ENCODE results near the gene NKG7.
A peak's percentile ranks its signal among the peaks of the same experiment; 100 is the strongest.

The NKG7 gene

GRCh38 chr19:51365211-51365964 lies 7.1 kb downstream of the NKG7 start:
- peak in 1 of 2 experiments; percentile 28 for DNase-seq (ENCODE audit: low read depth in 1 of 2, low spot score in 1 of 2)
- TF ChIP-seq JUND (IDR thresholded peaks at IDR 0.05; ENCODE audit: low read depth), result no peak
- in situ Hi-C loops (cut with HindIII; ENCODE audit: low pct_unique_long_range_greater_than_20kb, low sequenced_read_pairs), result no loop called here

GRCh38 chr19:51364200-51365106 lies 8.0 kb downstream of the NKG7 start:
- no peak for DNase-seq (ENCODE audit: low read depth in 1 of 2, low spot score in 1 of 2)
- no peak for TF ChIP-seq JUND (IDR thresholded peaks at IDR 0.05; ENCODE audit: low read depth)
- in situ Hi-C loops (cut with HindIII; ENCODE audit: low pct_unique_long_range_greater_than_20kb, low sequenced_read_pairs), result no loop called here

- DNase-seq (ENCODE audit: low read depth in 1 of 2, low spot score in 1 of 2), result no peak
- in situ Hi-C loops (cut with HindIII; ENCODE audit: low pct_unique_long_range_greater_than_20kb, low sequenced_read_pairs), result no loop called here
- TF ChIP-seq JUND (IDR thresholded peaks at IDR 0.05; ENCODE audit: low read depth), result no peak
These were observed 11.2 kb downstream of the NKG7 start for GRCh38 chr19:51361239-51361638.

GRCh38 chr19:51359294-51359693 lies 13.2 kb downstream of the NKG7 start:
- no peak for TF ChIP-seq JUND (IDR thresholded peaks at IDR 0.05; ENCODE audit: low read depth)
- in situ Hi-C loops (cut with HindIII; ENCODE audit: low pct_unique_long_range_greater_than_20kb, low sequenced_read_pairs), result no loop called here
- no peak for DNase-seq (ENCODE audit: low read depth in 1 of 2, low spot score in 1 of 2)

GRCh38 chr19:51357952-51358351 lies 14.5 kb downstream of the NKG7 start:
- TF ChIP-seq JUND (IDR thresholded peaks at IDR 0.05; ENCODE audit: low read depth), result no peak
- in situ Hi-C loops (cut with HindIII; ENCODE audit: low pct_unique_long_range_greater_than_20kb, low sequenced_read_pairs), result no loop called here
- no peak for DNase-seq (ENCODE audit: low read depth in 1 of 2, low spot score in 1 of 2)

- TF ChIP-seq JUND (IDR thresholded peaks at IDR 0.05; ENCODE audit: low read depth), result no peak
- in situ Hi-C loops (cut with HindIII; ENCODE audit: low pct_unique_long_range_greater_than_20kb, low sequenced_read_pairs), result no loop called here
- DNase-seq (ENCODE audit: low read depth in 1 of 2, low spot score in 1 of 2), result no peak
These were observed 16.2 kb downstream of the NKG7 start for GRCh38 chr19:51356159-51356801.

GRCh38 chr19:51354742-51355148 lies 17.7 kb downstream of the NKG7 start:
- in situ Hi-C loops (cut with HindIII; ENCODE audit: low pct_unique_long_range_greater_than_20kb, low sequenced_read_pairs), result no loop called here
- no peak for TF ChIP-seq JUND (IDR thresholded peaks at IDR 0.05; ENCODE audit: low read depth)
- DNase-seq (ENCODE audit: low read depth in 1 of 2, low spot score in 1 of 2), result no peak

GRCh38 chr19:51354103-51354741 lies 18.2 kb downstream of the NKG7 start:
- no peak for DNase-seq (ENCODE audit: low read depth in 1 of 2, low spot score in 1 of 2)
- no peak for TF ChIP-seq JUND (IDR thresholded peaks at IDR 0.05; ENCODE audit: low read depth)
- in situ Hi-C loops (cut with HindIII; ENCODE audit: low pct_unique_long_range_greater_than_20kb, low sequenced_read_pairs), result no loop called here

DNA sequence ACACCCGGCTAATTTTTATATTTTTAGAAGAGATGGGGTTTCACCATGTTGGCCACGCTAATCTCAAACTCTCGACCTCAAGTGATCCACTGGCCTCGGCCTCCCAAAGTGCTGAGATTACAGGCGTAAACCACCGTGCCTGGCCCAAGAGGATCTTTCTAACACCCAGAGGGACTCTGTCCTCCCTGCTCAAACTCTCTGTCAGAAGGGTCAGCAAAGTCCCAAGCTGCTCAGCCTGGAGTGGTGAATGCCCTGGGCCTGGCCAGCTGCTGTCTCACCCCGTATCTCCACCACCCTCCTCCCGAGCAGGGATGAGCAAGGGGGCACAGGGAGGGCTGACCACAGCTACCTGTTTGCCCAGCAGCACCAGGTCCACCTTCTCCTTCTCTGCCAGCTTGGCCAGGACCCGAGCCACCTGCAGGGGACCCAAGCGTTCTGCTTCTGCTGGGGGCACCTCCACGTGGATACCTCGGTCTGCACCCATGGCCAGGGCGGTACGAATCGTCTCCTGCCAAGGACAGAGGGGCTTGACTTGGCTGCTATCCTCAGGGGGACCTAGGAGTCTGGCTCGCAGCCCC lies 19.6 kb downstream of the NKG7 start:
- in situ Hi-C loops (cut with HindIII; ENCODE audit: low pct_unique_long_range_greater_than_20kb, low sequenced_read_pairs), result no loop called here
- no peak for TF ChIP-seq JUND (IDR thresholded peaks at IDR 0.05; ENCODE audit: low read depth)
- DNase-seq (ENCODE audit: low read depth in 1 of 2, low spot score in 1 of 2), result no peak

- in situ Hi-C loops (cut with HindIII; ENCODE audit: low pct_unique_long_range_greater_than_20kb, low sequenced_read_pairs), result no loop called here
- TF ChIP-seq JUND (IDR thresholded peaks at IDR 0.05; ENCODE audit: low read depth), result no peak
- DNase-seq (ENCODE audit: low read depth in 1 of 2, low spot score in 1 of 2), result no peak
These were observed 21.0 kb downstream of the NKG7 start for GRCh38 chr19:51351266-51351990.

- no peak for DNase-seq (ENCODE audit: low read depth in 1 of 2, low spot score in 1 of 2)
- in situ Hi-C loops (cut with HindIII; ENCODE audit: low pct_unique_long_range_greater_than_20kb, low sequenced_read_pairs), result no loop called here
These were observed 25.1 kb downstream of the NKG7 start for GRCh38 chr19:51347209-51347928.

More at GRCh38 chr19:51347209-51347928, 25.1 kb downstream of the NKG7 start:
- no peak for TF ChIP-seq JUND (IDR thresholded peaks at IDR 0.05; ENCODE audit: low read depth)
